ENCODE data around the gene CHRNA4. TPM values are rescaled to one million over a fixed set of nuclear protein-coding genes. Genes with fewer than 3 reads are reported as not detected.

CHRNA4 gene
- polyA plus RNA-seq (ENCODE audit: insufficient read length in 12 of 12): 1 to 10 TPM in 6 of 12 donors, under 1 TPM in 4, not detected in 2; 0.22 to 2.5 (median 1.1) TPM
- long read RNA-seq, donor 1: 0 reads
- long read RNA-seq, donor 2: 0 reads
- long read RNA-seq, donor 3: 0 reads
- long read RNA-seq, donor 4: 0 reads
- long read RNA-seq, donor 5: 0 reads
- long read RNA-seq, donor 6: 0 reads
- long read RNA-seq, donor 7, partial matches to known transcripts: 0 of 1 reads
- long read RNA-seq, donor 7, other reads (novel, unspliced or antisense): 0 of 1 reads
- long read RNA-seq, donor 8: 0 reads
- long read RNA-seq, donor 9, partial matches to known transcripts: 0 of 1 reads
- long read RNA-seq, donor 9, other reads (novel, unspliced or antisense): 0 of 1 reads
- long read RNA-seq, donor 10: 0 reads
- long read RNA-seq, donor 11: 0 reads

GRCh38 chr20:63360850-63361518, at the start of gene CHRNA4:
Gene CHRNA4, minus strand, starts transcription at chr20:63361349. Its CDS starts 184 bp downstream, at chr20:63361165.
- no peak for DNase-seq

- DNase-seq: no peak
Measured at GRCh38 chr20:63409834-63410435, 48.8 kb upstream of the CHRNA4 start.

GRCh38 chr20:63409066-63409833, 48.1 kb upstream of the CHRNA4 start:
- no peak for DNase-seq

GRCh38 chr20:63408684-63409046, 47.5 kb upstream of the CHRNA4 start:
- no peak for DNase-seq

- DNase-seq: no peak
Measured at GRCh38 chr20:63407928-63408683, 47.0 kb upstream of the CHRNA4 start.

- no peak for DNase-seq
Measured at GRCh38 chr20:63406617-63407245, 45.6 kb upstream of the CHRNA4 start.

GRCh38 chr20:63406011-63406410, 44.9 kb upstream of the CHRNA4 start:
- no peak for DNase-seq

- DNase-seq: no peak
Measured at GRCh38 chr20:63405102-63405730, 44.1 kb upstream of the CHRNA4 start.

GRCh38 chr20:63404129-63405085, 43.3 kb upstream of the CHRNA4 start:
- no peak for DNase-seq

- DNase-seq: no peak
Measured at GRCh38 chr20:63403403-63404105, 42.4 kb upstream of the CHRNA4 start.

- no peak for DNase-seq
Measured at GRCh38 chr20:63402860-63403220, 41.7 kb upstream of the CHRNA4 start.

GRCh38 chr20:63402181-63402859, 41.2 kb upstream of the CHRNA4 start:
- DNase-seq: no peak

GRCh38 chr20:63401384-63402110, 40.4 kb upstream of the CHRNA4 start:
- no peak for DNase-seq

- DNase-seq: no peak
Measured at GRCh38 chr20:63400486-63401210, 39.5 kb upstream of the CHRNA4 start.

GRCh38 chr20:63399596-63400375, 38.6 kb upstream of the CHRNA4 start:
- DNase-seq: no peak
